PC-9 (cell line): ENCODE data around the gene SLC9A9. TPM values are rescaled to one million over a fixed set of nuclear protein-coding genes. Genes with fewer than 3 reads are reported as not detected.

Experiments used
- BruUV-seq: library from RNA; stranded (reverse); fragments of 400-500 nt; replicated peaks from 2 replicates; lab custom pipeline; 2021; lab: Mats Ljungman, UMichigan
- CTCF ChIA-PET: fragments of 300-600 bp; sonication (Branson Sonifier 250); formaldehyde crosslinking; loops from one replicate; lab custom pipeline; 2022; ENCODE audit warnings: antibody characterized with exemption; lab: Charles Lee
- POLR2A ChIA-PET: fragments of 300-600 bp; sonication (Branson Sonifier 250); formaldehyde crosslinking; loops from one replicate; lab custom pipeline; 2022; ENCODE audit warnings: antibody characterized with exemption; ENCODE audit not compliant: unreplicated experiment; lab: Charles Lee
- DNase-seq, 2 experiments: peaks; one replicate each; pipeline versions ENCODE4 v3.0.0 to v3.0.0-alpha.2; 2015 to 2022; ENCODE audit warnings: mixed read lengths in 1 of 2
- H2AFZ ChIP-seq: fragments of 200-600 bp; sonication (generic); 2 replicates; pipeline ENCODE4 v1.8.1; 2017; ENCODE audit warnings: antibody characterized with exemption
- H3F3A ChIP-seq: fragments of 200-600 bp; sonication (generic); 2 replicates; pipeline ENCODE4 v1.8.1; 2017; ENCODE audit warnings: antibody characterized with exemption, mild to moderate bottlenecking, low read depth; ENCODE audit not compliant: insufficient read depth
- H3K27ac ChIP-seq: fragments of 200-600 bp; sonication (generic); 2 replicates; pipeline ENCODE4 v1.6.1; 2016; ENCODE audit warnings: mixed run types
- H3K27me3 ChIP-seq: fragments of 200-600 bp; sonication (generic); 2 replicates; pipeline ENCODE4 v1.6.1; 2016; ENCODE audit warnings: low read depth, mixed run types; ENCODE audit not compliant: insufficient read depth
- H3K36me3 ChIP-seq: fragments of 200-600 bp; sonication (generic); 2 replicates; pipeline ENCODE4 v1.6.1; 2016; ENCODE audit warnings: low read depth, mixed run types
- H3K4me1 ChIP-seq: fragments of 200-600 bp; sonication (generic); replicated peaks from 2 replicates; pipeline ENCODE4 v1.6.1; 2016; ENCODE audit warnings: mixed run types; ENCODE audit not compliant: insufficient read depth
- H3K4me2 ChIP-seq: fragments of 200-600 bp; sonication (generic); 2 replicates; pipeline ENCODE4 v1.6.1; 2017; ENCODE audit warnings: mixed run types
- H3K4me3 ChIP-seq: fragments of 200-600 bp; sonication (generic); 2 replicates; pipeline ENCODE4 v1.6.1; 2016; ENCODE audit warnings: mixed run types
- H3K79me2 ChIP-seq: fragments of 200-600 bp; sonication (generic); 2 replicates; pipeline ENCODE4 v1.6.1; 2017; ENCODE audit warnings: low read depth, mixed run types
- H3K9me2 ChIP-seq: fragments of 200-600 bp; sonication (generic); 2 replicates; pipeline ENCODE4 v1.8.1; 2017; ENCODE audit warnings: mild to moderate bottlenecking; ENCODE audit not compliant: insufficient read depth
- H3K9me3 ChIP-seq: fragments of 200-600 bp; sonication (generic); 2 replicates; pipeline ENCODE4 v1.8.1; 2016; ENCODE audit warnings: low read depth; ENCODE audit not compliant: insufficient read depth
- H4K20me1 ChIP-seq: fragments of 200-600 bp; sonication (generic); 2 replicates; pipeline ENCODE4 v1.8.1; 2017; ENCODE audit not compliant: insufficient read depth
- CTCF ChIP-seq: fragments of 200-600 bp; sonication (generic); conservative IDR thresholded peaks from 2 replicates; pipeline ENCODE4 v1.6.1; 2017; ENCODE audit warnings: mixed run types, antibody characterized with exemption, mild to moderate bottlenecking, moderate library complexity
- EZH2 ChIP-seq: fragments of 200-600 bp; sonication (generic); IDR thresholded peaks from 2 replicates; pipeline ENCODE4 v1.8.0; 2017; ENCODE audit warnings: antibody characterized with exemption, low read depth
- intact Hi-C: fragments of 100-400 bp; cut with micrococcal nuclease; formaldehyde crosslinking; loops from one replicate; pipeline ENCODE4 v1.10.0; 2022; ENCODE audit not compliant: unreplicated experiment
- total RNA-seq: library from RNA; stranded (reverse); gene quantifications from 2 replicates; pipeline ENCODE4 v1.2.3, GENCODE V29; 2021

The SLC9A9 gene
- total RNA-seq, 1 experiment from 2014 or later: 1.7 TPM

- BruUV-seq: no TSS peak
- Histone ChIP-seq H3K4me1 (no peaks in the 10 kb centered on the region), H4K20me1 (no peaks in the 10 kb centered on the region), H3K27me3 (no peaks in the 10 kb centered on the region), H3K27ac (no peak overlapping the region), H3K9me3 (no peaks in the 10 kb centered on the region), H3F3A (no peaks in the 10 kb centered on the region), H3K36me3 (no peaks in the 10 kb centered on the region), H2AFZ (no peak overlapping the region), H3K4me2 (no peak overlapping the region), H3K79me2 (no peaks in the 10 kb centered on the region), H3K9me2 (no peaks in the 10 kb centered on the region), H3K4me3 (no peak overlapping the region)
- intact Hi-C loops: no loop called here
- no peak for DNase-seq
- CTCF ChIA-PET: no interaction called here
- POLR2A ChIA-PET: no interaction called here
- no peak for TF ChIP-seq EZH2
- TF ChIP-seq CTCF: no peak
Measured at GRCh38 chr3:143584474-143584873, 263.8 kb downstream of the SLC9A9 start.

GRCh38 chr3:143581972-143582722 is 266.1 kb downstream of the SLC9A9 start:
- no TSS peak for BruUV-seq
- no peaks in the 10 kb centered on the region for H4K20me1 ChIP-seq
- no peak overlapping the region for H3K4me2 ChIP-seq
- H2AFZ ChIP-seq: no peak overlapping the region
- no peaks in the 10 kb centered on the region for H3K9me3 ChIP-seq
- H3K36me3 ChIP-seq: no peaks in the 10 kb centered on the region
- H3K79me2 ChIP-seq: no peaks in the 10 kb centered on the region
- TF ChIP-seq EZH2 (no peak), CTCF (no peak)
- H3K27me3 ChIP-seq: no peaks in the 10 kb centered on the region
- ChIA-PET CTCF (no interaction called here), POLR2A (no interaction called here)
- no peak for DNase-seq
- no peaks in the 10 kb centered on the region for H3K4me1 ChIP-seq
- intact Hi-C loops: no loop called here
- H3K9me2 ChIP-seq: no peaks in the 10 kb centered on the region
- no peak overlapping the region for H3K27ac ChIP-seq
- H3F3A ChIP-seq: no peaks in the 10 kb centered on the region
- no peak overlapping the region for H3K4me3 ChIP-seq

- no TSS peak for BruUV-seq
- CTCF ChIA-PET: no interaction called here
- no peak overlapping the region for H3K4me2 ChIP-seq
- H3K9me2 ChIP-seq: no peaks in the 10 kb centered on the region
- no peak for DNase-seq
- no peak overlapping the region for H3K4me3 ChIP-seq
- no peaks in the 10 kb centered on the region for H3K9me3 ChIP-seq
- no peaks in the 10 kb centered on the region for H3K79me2 ChIP-seq
- POLR2A ChIA-PET: no interaction called here
- H3K36me3 ChIP-seq: no peaks in the 10 kb centered on the region
- H4K20me1 ChIP-seq: no peaks in the 10 kb centered on the region
- no peaks in the 10 kb centered on the region for H3F3A ChIP-seq
- TF ChIP-seq CTCF: no peak
- no peak for TF ChIP-seq EZH2
- H3K27me3 ChIP-seq: no peaks in the 10 kb centered on the region
- no peaks in the 10 kb centered on the region for H3K4me1 ChIP-seq
- intact Hi-C loops: no loop called here
- H2AFZ ChIP-seq: no peak overlapping the region
- no peak overlapping the region for H3K27ac ChIP-seq
Measured at GRCh38 chr3:143578810-143579435, 269.3 kb downstream of the SLC9A9 start.
